ENCODE measurements around the gene SPATS2.

GRCh38 chr12:49502590-49502989 lies 135.3 kb downstream of the SPATS2 start:
- TF ChIP-seq CTCF (IDR thresholded peaks at IDR 0.05) (no peak), REST (IDR thresholded peaks at IDR 0.05; ENCODE audit: insufficient read depth in 1 of 2, low read depth in 2 of 2, low read length in 1 of 2) (no peak), POLR2AphosphoS5 (IDR thresholded peaks at IDR 0.05; ENCODE audit: low read depth, low read length) (no peak), TCF7L2 (IDR thresholded peaks at IDR 0.05; ENCODE audit: low read depth, low read length) (no peak), SIN3A (IDR thresholded peaks at IDR 0.05; ENCODE audit: borderline replicate concordance, insufficient read depth, low read depth, low read length) (no peak)

Measured in Panc1 (cell line).